ENCODE data around the gene AKAP1. TPM values are rescaled to one million over a fixed set of nuclear protein-coding genes. Genes with fewer than 3 reads are reported as not detected.

AKAP1 gene
- total and polyA plus RNA-seq, 2 experiments from 2014 or later: 8.6 to 10.7 TPM

GRCh38 chr17:57144567-57144966 is 59.5 kb downstream of the AKAP1 start:
- H3K9ac ChIP-seq: no peak overlapping the region
- no peaks in the 10 kb centered on the region for H3K79me2 ChIP-seq (ENCODE audit: insufficient read depth)
- H3K9me3 ChIP-seq (ENCODE audit: low read depth): no peaks in the 10 kb centered on the region
- H3K4me1 ChIP-seq (ENCODE audit: insufficient read depth): 0 out of 2 replicates have a peak, but pooled peaks cover 7% of the 10 kb centered on the region
- no peaks in the 10 kb centered on the region for H3F3A ChIP-seq (ENCODE audit: insufficient read depth)
- no peaks in the 10 kb centered on the region for H3K36me3 ChIP-seq (ENCODE audit: low read depth)
- H3K9me2 ChIP-seq (ENCODE audit: insufficient read depth): no peaks in the 10 kb centered on the region
- DNase-seq: no peak
- in situ Hi-C loops (cut with MboI): no loop called here
- no peaks in the 10 kb centered on the region for H4K20me1 ChIP-seq (ENCODE audit: insufficient read depth)
- TF ChIP-seq EZH2phosphoT487 (IDR thresholded peaks at IDR 0.05; ENCODE audit: insufficient read depth, low read depth): no peak
- no peak overlapping the region for H3K4me2 ChIP-seq (ENCODE audit: unreplicated experiment)
- WGBS, 2 experiments (ENCODE audit: low coverage in 1 of 2, low lambda C conversion rate in 2 of 2, missing lambda C conversion rate in 2 of 2): 67 to 68% methylated on average over 7 of the region's 7 CpGs
- H3K4me3 ChIP-seq: no peak overlapping the region
- H3K27ac ChIP-seq: no peak overlapping the region
- no peak overlapping the region for H2AFZ ChIP-seq
- H3K27me3 ChIP-seq (replicated peaks; ENCODE audit: insufficient read depth): no peaks in the 10 kb centered on the region; the same call in 1 of the 2 replicates

DNA sequence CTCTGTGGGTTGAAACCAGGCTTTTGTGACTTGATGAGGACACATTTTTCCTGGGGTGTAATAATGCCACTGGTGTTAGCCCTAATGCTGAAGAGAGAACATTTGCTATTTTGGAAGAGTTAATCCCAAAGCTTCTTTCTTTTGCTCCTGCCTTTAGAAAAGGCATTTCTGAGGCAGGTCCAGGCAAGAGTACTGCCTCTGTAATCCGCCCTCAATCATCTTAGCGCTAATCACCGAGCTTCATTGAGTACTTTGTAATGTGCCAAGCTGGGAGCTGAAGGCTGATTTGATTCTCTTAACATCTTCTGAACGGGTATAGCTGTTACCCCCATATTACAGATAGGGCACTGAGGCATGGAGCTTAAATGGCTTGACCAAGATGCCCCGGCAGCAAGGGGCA is 60.3 kb downstream of the AKAP1 start:
- in situ Hi-C loops (cut with MboI): no loop called here
- TF ChIP-seq EZH2 (IDR thresholded peaks at IDR 0.05; ENCODE audit: insufficient read depth, poor library complexity, severe bottlenecking) (no peak), EZH2phosphoT487 (IDR thresholded peaks at IDR 0.05; ENCODE audit: insufficient read depth, low read depth) (no peak)

DNA sequence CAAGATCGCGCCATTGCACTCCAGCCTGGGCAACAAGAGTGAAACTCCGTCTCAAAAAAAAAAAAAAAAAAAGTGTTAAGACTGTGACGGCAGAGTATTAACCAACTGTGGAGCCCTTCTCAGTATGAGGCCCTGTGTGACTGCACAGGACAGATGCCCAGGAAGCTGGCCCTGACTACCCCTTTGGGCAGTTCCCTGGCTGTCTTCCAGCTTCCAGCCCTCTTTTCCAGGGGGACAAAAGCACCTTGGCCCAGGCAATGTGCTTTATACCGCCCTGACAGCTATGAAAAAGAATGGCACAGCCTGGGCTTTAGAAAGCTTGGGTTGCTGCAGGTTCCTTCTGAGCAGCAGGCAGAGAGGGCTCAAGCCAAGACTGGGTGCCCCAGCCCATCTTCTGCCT is 61.2 kb downstream of the AKAP1 start:
- in situ Hi-C loops (cut with MboI): no loop called here

More for the DNA sequence above, 60.3 kb downstream of the AKAP1 start:
- Histone ChIP-seq H3K9me2 (ENCODE audit: insufficient read depth) (no peaks in the 10 kb centered on the region), H3K4me3 (no peak overlapping the region), H3K9me3 (ENCODE audit: low read depth) (no peaks in the 10 kb centered on the region), H3K27me3 (replicated peaks; ENCODE audit: insufficient read depth) (no peaks in the 10 kb centered on the region; the same call in 1 of the 2 replicates), H3K36me3 (ENCODE audit: low read depth) (no peaks in the 10 kb centered on the region), H3K9ac (no peak overlapping the region), H2AFZ (no peak overlapping the region), H3F3A (ENCODE audit: insufficient read depth) (no peaks in the 10 kb centered on the region), H4K20me1 (ENCODE audit: insufficient read depth) (no peaks in the 10 kb centered on the region), H3K4me1 (ENCODE audit: insufficient read depth) (0 out of 2 replicates have a peak, but pooled peaks cover 7% of the 10 kb centered on the region), H3K79me2 (ENCODE audit: insufficient read depth) (no peaks in the 10 kb centered on the region), H3K4me2 (ENCODE audit: unreplicated experiment) (no peak overlapping the region), H3K27ac (no peak overlapping the region)
- 44 to 61% methylated on average over 5 of the region's 5 CpGs for WGBS, 2 experiments (ENCODE audit: low coverage in 1 of 2, low lambda C conversion rate in 2 of 2, missing lambda C conversion rate in 2 of 2)
- DNase-seq: no peak

DNA sequence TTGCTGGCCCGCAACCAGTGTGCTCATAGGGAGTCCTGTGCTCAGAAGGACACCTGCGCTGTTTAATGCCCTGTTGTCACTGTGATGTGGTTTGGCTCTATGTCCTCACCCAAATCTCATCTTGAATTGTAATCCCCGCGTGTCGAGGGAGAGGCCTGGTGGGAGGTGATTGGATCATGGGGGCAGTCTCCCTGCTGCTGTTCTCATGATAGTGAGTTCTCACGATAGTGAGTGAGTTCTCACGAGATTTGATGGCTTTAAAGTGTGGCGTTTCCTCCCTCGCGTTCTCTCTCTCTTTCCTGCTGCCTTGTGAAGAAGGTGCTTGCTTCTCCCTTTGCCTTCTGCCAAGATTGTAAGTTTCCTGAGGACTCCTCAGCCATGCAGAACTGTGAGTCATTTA is 66.8 kb downstream of the AKAP1 start:
- Histone ChIP-seq H3K79me2 (ENCODE audit: insufficient read depth) (no peaks in the 10 kb centered on the region), H3K27ac (no peak overlapping the region), H3F3A (ENCODE audit: insufficient read depth) (no peaks in the 10 kb centered on the region), H3K4me3 (no peak overlapping the region), H3K27me3 (replicated peaks; ENCODE audit: insufficient read depth) (no peaks in the 10 kb centered on the region), H2AFZ (no peak overlapping the region), H3K9me3 (ENCODE audit: low read depth) (no peaks in the 10 kb centered on the region), H3K9ac (no peak overlapping the region), H3K36me3 (ENCODE audit: low read depth) (no peaks in the 10 kb centered on the region), H3K4me2 (ENCODE audit: unreplicated experiment) (no peak overlapping the region), H3K4me1 (ENCODE audit: insufficient read depth) (no peaks in the 10 kb centered on the region), H4K20me1 (ENCODE audit: insufficient read depth) (no peaks in the 10 kb centered on the region), H3K9me2 (ENCODE audit: insufficient read depth) (no peaks in the 10 kb centered on the region)
- no peak for DNase-seq
- WGBS, 2 experiments (ENCODE audit: low coverage in 1 of 2, low lambda C conversion rate in 2 of 2, missing lambda C conversion rate in 2 of 2): 50 to 56% methylated on average over 10 of the region's 10 CpGs
- TF ChIP-seq EZH2 (IDR thresholded peaks at IDR 0.05; ENCODE audit: insufficient read depth, poor library complexity, severe bottlenecking) (no peak), EZH2phosphoT487 (IDR thresholded peaks at IDR 0.05; ENCODE audit: insufficient read depth, low read depth) (no peak)
- in situ Hi-C loops (cut with MboI): no loop called here

More for the DNA sequence above, 61.2 kb downstream of the AKAP1 start:
- no peak overlapping the region for H2AFZ ChIP-seq
- no peak overlapping the region for H3K4me3 ChIP-seq
- no peak overlapping the region for H3K27ac ChIP-seq
- H3K79me2 ChIP-seq (ENCODE audit: insufficient read depth): no peaks in the 10 kb centered on the region
- no peaks in the 10 kb centered on the region for H3F3A ChIP-seq (ENCODE audit: insufficient read depth)
- WGBS, 2 experiments (ENCODE audit: low coverage in 1 of 2, low lambda C conversion rate in 2 of 2, missing lambda C conversion rate in 2 of 2): 65 to 67% methylated on average over 5 of the region's 5 CpGs
- H3K36me3 ChIP-seq (ENCODE audit: low read depth): no peaks in the 10 kb centered on the region
- no peaks in the 10 kb centered on the region; the same call in 1 of the 2 replicates for H3K27me3 ChIP-seq (replicated peaks; ENCODE audit: insufficient read depth)
- no peaks in the 10 kb centered on the region for H3K9me3 ChIP-seq (ENCODE audit: low read depth)
- H3K9ac ChIP-seq: no peak overlapping the region
- H3K4me1 ChIP-seq (ENCODE audit: insufficient read depth): 0 out of 2 replicates have a peak, but pooled peaks cover 7% of the 10 kb centered on the region
- no peak for DNase-seq
- TF ChIP-seq EZH2phosphoT487 (IDR thresholded peaks at IDR 0.05; ENCODE audit: insufficient read depth, low read depth) (no peak), EZH2 (IDR thresholded peaks at IDR 0.05; ENCODE audit: insufficient read depth, poor library complexity, severe bottlenecking) (no peak)
- H3K9me2 ChIP-seq (ENCODE audit: insufficient read depth): no peaks in the 10 kb centered on the region
- H4K20me1 ChIP-seq (ENCODE audit: insufficient read depth): no peaks in the 10 kb centered on the region
- H3K4me2 ChIP-seq (ENCODE audit: unreplicated experiment): no peak overlapping the region
